Stomach smooth muscle (tissue), 2 donors: ENCODE results near the gene SRSF1.
"Not testable (repeated sequence)": the region's sequence is repeated elsewhere in the genome, so short reads cannot be mapped to it uniquely, and the experiment has no call there.

ENCODE experiments used
- H3K27ac ChIP-seq: one replicate; pipeline ENCODE4 v1.7.0; 2013; ENCODE audit warnings: mild to moderate bottlenecking, low read length, inconsistent platforms
- H3K27me3 ChIP-seq, 2 donors: one replicate each; pipeline ENCODE4 v1.7.0; 2013; ENCODE audit warnings: low read length in 2 of 2; ENCODE audit not compliant: insufficient read depth in 2 of 2, control insufficient read depth in 1 of 2
- H3K36me3 ChIP-seq, 2 donors: one replicate each; pipeline ENCODE4 v1.7.0; 2013; ENCODE audit warnings: low read length in 2 of 2; ENCODE audit not compliant: control insufficient read depth in 2 of 2, insufficient read depth in 2 of 2
- H3K4me1 ChIP-seq: one replicate; pipeline ENCODE4 v1.7.0; 2013; ENCODE audit warnings: low read length; ENCODE audit not compliant: control insufficient read depth, insufficient read depth
- H3K4me3 ChIP-seq, 2 donors: one replicate each; pipeline ENCODE4 v1.7.0; 2013; ENCODE audit warnings: low read length in 2 of 2
- H3K9ac ChIP-seq, 2 donors: one replicate each; pipeline ENCODE4 v1.7.0; 2013; ENCODE audit warnings: low read length in 2 of 2, mild to moderate bottlenecking in 1 of 2
- H3K9me3 ChIP-seq, 2 donors: one replicate each; pipeline ENCODE4 v1.7.0; 2013; ENCODE audit warnings: low read length in 2 of 2; ENCODE audit not compliant: control insufficient read depth in 2 of 2
- donor health status: healthy.
- donor health status: Pancreatic carcinoma.

SRSF1 gene

DNA sequence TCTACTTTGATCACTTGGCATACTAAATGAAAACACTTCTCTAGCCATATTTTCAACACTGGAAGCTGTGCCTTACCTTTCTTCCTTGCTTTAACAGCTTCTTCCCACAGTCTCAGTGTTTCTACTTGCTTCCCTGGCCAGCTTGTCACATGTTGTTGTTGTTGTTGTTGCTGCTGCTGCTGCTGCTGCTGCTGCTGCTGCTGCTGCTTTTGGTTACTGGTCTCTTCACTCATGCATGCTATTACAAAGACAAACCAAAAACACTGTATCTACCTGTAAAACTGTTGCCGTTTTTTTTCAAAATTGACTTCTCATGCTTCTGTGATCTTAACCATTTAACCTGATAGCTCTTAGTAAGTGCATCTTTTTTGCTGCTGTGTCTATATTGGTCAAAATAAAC is 28.0 kb downstream of the SRSF1 start:
- Histone ChIP-seq H3K36me3 (peaks cover 32 to 64% of the 10 kb centered on the region in 2 donors), H3K27ac (no peak overlapping the region), H3K4me3 (no peak overlapping the region), H3K4me1 (peaks cover 38% of the 10 kb centered on the region), H3K9me3 (no peaks in the 10 kb centered on the region), H3K27me3 (no peaks in the 10 kb centered on the region), H3K9ac (no peak overlapping the region)

DNA sequence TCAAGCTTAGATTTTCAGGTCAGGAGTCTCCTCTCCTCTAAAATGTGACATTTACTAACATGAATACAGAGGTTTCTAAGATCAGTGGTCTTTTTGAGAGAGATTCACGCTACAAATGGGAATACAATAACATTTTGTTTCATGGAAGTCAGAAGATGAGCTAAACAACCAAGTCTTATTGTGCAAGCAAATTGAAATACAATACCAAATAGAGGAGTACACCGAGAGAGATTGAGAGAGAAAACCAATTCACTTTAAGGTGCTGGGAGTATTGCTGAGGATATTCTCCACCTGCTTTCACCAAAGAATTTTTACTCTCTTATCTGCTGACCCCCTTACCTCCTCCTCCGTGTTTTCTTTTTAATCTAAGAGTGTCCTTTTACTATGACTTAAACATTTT is 30.5 kb downstream of the SRSF1 start:
- Histone ChIP-seq H3K9me3 (no peaks in the 10 kb centered on the region), H3K9ac (no peak overlapping the region), H3K27ac (no peak overlapping the region), H3K36me3 (peaks cover 29 to 73% of the 10 kb centered on the region in 2 donors), H3K4me1 (peaks cover 18% of the 10 kb centered on the region), H3K4me3 (no peak overlapping the region), H3K27me3 (no peaks in the 10 kb centered on the region)

DNA sequence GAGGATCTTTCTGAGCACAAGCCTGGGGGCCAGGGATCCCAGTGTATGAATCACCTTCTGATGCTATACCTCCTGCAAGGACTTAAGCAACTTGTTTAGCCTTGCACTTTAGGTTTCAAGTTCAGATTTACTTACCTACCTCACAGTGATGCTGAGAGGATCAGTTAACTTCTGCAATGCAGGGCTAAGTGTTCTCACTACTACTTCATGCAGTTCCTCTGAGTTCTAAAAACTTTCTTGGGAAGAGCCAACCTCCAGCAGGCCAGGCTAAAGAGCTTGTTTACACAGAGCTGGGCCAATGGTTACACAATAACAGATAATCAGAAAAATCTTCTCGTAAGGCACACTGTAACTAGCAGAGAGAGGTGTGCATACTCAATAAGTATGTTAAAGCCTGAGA is 32.0 kb downstream of the SRSF1 start:
- peak overlapping the region in 1 of 2 donors; percentile 29 for H3K4me3 ChIP-seq
- peaks cover 17% of the 10 kb centered on the region for H3K4me1 ChIP-seq
- no peaks in the 10 kb centered on the region for H3K9me3 ChIP-seq
- H3K27me3 ChIP-seq, result no peaks in the 10 kb centered on the region
- no peak overlapping the region for H3K9ac ChIP-seq
- no peak overlapping the region for H3K27ac ChIP-seq
- peaks cover 32 to 65% of the 10 kb centered on the region in 2 donors for H3K36me3 ChIP-seq

DNA sequence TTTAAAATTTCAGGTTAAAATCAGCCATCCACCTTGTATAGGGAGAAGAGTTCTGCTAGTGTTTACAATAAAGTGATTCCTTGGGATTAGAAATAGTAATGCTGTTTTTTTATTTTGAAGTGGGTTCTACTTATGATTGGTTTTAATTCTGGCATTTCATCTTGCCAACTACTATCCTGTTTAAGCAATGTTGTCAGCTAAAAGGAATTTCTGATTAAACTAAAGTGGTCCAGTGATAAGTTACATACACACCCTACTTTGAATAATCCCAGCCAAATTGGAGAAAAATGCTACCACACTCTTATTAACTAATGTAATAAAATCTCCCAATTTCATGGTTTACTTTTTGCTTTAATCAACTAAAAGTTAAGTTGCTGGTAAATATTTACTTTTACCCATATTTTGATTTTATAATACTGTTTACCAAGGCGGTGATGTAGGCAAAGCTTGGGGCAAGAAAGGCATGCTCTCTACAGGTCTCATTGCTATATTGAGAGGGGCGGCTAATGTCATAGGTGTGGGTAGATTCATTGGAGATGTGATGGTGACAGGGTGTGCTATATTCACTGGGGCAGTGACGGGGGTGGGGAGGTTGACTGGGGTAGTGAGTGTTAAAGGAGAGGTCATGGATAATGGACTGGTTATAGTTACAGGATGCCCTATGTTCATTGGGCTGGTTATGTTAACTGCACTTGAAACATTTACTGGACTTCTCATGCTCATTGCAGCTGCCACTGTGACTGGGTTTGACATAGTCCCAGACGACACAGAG is 32.8 kb downstream of the SRSF1 start:
- H3K36me3 ChIP-seq, result peaks cover 30 to 58% of the 10 kb centered on the region in 2 donors
- H3K9me3 ChIP-seq, H3K4me3 ChIP-seq, H3K9ac ChIP-seq, H3K27ac ChIP-seq, H3K27me3 ChIP-seq: not testable (repeated sequence)
- peaks cover 17% of the 10 kb centered on the region for H3K4me1 ChIP-seq

DNA sequence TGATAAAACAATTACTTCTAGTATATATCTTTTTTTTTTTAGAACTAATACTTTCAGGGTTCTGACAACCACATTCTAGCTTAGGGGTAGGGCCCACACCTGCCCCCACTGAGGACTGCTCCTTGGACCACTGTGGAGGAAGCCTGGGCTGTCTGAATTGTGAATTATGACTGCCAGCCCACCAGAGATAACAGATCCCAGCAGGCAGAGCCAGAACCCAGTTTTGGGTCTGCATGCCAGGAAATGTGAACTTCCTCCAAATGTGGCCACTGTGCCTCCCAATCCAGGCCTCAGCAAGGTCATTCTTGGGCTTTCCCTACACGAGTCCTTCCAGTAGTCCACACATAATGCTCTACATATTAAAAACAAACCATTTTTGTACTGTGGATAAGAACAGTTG is 34.9 kb downstream of the SRSF1 start:
- H3K36me3 ChIP-seq, result peaks cover 27 to 42% of the 10 kb centered on the region in 2 donors
- H3K4me3 ChIP-seq, result no peak overlapping the region
- no peak overlapping the region for H3K27ac ChIP-seq
- H3K27me3 ChIP-seq, result no peaks in the 10 kb centered on the region
- no peak overlapping the region for H3K9ac ChIP-seq
- no peaks in the 10 kb centered on the region for H3K9me3 ChIP-seq
- peaks cover 14% of the 10 kb centered on the region for H3K4me1 ChIP-seq

DNA sequence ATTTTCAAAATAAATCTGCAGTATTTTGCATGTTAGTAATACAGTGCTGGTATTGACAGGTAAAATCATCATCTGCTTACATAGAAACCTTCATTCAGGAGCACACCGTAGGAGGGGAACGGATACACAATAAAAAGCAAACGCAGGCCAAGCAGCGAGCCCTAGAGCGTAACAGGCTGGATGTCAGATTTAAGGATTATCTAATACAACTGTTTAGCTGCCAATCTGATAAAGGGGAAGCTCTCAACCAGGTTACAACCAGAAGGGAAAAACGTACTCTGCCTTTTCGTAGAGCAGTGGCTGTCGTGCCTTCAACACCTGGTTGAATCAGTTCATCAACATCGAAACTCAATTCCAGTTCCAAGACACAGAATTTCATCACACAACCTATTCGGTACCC is 35.5 kb downstream of the SRSF1 start:
- Histone ChIP-seq H3K4me1 (peaks cover 14% of the 10 kb centered on the region), H3K36me3 (peaks cover 23 to 37% of the 10 kb centered on the region in 2 donors), H3K9ac (no peak overlapping the region), H3K27ac (no peak overlapping the region), H3K9me3 (no peaks in the 10 kb centered on the region), H3K4me3 (no peak overlapping the region), H3K27me3 (no peaks in the 10 kb centered on the region)

DNA sequence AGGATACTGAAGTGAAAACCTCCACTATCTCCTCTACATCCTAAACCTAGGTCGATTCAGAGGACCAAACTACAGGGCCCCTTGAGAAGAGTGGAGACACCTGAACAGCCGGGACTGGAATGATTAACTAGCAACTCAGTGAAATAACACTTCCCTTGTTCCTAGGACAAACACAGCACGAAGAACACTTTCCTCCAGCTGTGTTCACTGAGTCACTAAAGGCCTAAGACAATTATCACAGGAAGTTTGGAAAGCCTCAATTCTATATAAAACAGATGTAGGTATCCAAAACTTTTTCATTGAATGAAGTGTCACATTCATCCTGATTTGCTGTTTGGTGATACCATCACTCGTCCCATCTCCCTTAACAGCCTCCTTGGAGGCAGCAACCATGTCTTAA is 36.3 kb downstream of the SRSF1 start:
- H3K4me3 ChIP-seq, result no peak overlapping the region
- H3K9ac ChIP-seq, result no peak overlapping the region
- no peaks in the 10 kb centered on the region for H3K9me3 ChIP-seq
- H3K4me1 ChIP-seq, result peaks cover 12% of the 10 kb centered on the region
- H3K27ac ChIP-seq, result no peak overlapping the region
- peaks cover 20 to 28% of the 10 kb centered on the region in 2 donors for H3K36me3 ChIP-seq
- H3K27me3 ChIP-seq, result no peaks in the 10 kb centered on the region

DNA sequence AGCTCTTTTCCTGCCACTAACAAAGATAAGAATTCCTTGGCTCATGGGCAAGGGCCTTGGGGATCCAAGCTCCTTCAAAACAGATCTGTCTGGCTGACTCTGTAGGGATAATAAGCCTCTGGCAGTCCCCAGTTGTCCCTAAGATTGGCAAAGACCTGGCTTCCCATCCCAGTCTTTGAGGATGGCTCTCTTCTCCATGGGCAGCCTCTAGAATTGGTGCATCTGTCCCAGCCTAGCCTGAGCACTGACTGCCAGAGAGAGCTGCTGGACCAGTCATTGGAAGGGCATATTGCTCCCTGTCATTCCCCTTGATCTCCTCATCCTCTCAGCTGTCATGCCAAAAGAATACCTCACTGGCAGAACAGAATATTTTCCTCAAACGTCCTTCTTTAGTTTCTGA is 38.6 kb downstream of the SRSF1 start:
- Histone ChIP-seq H3K4me3 (no peak overlapping the region), H3K27me3 (no peaks in the 10 kb centered on the region), H3K27ac (no peak overlapping the region), H3K9ac (no peak overlapping the region), H3K36me3 (peaks cover 8 to 13% of the 10 kb centered on the region in 2 donors), H3K4me1 (no peaks in the 10 kb centered on the region), H3K9me3 (no peaks in the 10 kb centered on the region)

DNA sequence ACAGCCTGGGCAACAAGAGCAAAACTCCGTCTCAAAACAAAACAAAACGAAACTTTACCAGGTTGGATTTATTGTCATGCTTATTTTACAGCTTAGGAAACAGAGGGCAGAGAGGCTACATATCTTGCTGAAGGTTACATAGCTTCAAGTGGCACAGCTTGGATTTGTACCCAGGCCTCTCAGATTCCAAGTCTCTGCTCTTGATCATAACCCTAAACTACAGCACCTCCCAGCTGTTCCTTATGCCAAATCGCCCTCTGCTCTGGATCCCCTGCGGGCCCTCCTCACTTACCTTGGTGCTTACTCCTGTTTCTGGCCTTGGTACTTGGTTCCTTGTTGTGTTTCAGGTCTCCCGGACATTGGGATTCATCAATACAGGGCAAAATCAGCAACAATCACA is 40.2 kb downstream of the SRSF1 start:
- H3K36me3 ChIP-seq, result peaks cover 4 to 5% of the 10 kb centered on the region in 2 donors
- no peak overlapping the region for H3K4me3 ChIP-seq
- H3K9me3 ChIP-seq, result no peaks in the 10 kb centered on the region
- H3K27ac ChIP-seq, result no peak overlapping the region
- no peak overlapping the region for H3K9ac ChIP-seq
- H3K27me3 ChIP-seq, result no peaks in the 10 kb centered on the region
- no peaks in the 10 kb centered on the region for H3K4me1 ChIP-seq

DNA sequence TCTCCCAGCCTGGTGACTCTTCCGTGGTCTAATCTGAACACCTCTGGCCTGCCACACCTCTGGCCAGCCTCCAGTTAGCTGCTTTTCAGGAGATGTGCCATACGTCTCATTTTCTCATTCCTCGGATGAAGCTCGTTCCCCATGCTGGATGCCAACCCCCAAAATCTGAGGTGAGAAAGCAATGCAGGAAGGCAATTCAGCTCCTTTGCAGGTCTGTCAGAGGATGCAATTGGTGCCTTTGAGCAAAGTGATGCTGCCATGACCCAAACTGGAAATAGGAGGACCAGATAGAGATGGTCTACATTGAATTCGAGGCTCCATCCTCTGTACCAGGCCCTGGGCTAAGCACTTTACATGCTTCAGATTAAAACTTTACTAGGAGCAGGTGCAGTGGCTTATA is 40.8 kb downstream of the SRSF1 start:
- H3K9ac ChIP-seq, result no peak overlapping the region
- H3K4me3 ChIP-seq, result no peak overlapping the region
- no peak overlapping the region for H3K27ac ChIP-seq
- peaks cover 0 to 4% of the 10 kb centered on the region in 2 donors for H3K36me3 ChIP-seq
- no peaks in the 10 kb centered on the region for H3K27me3 ChIP-seq
- H3K9me3 ChIP-seq, result no peaks in the 10 kb centered on the region
- no peaks in the 10 kb centered on the region for H3K4me1 ChIP-seq

DNA sequence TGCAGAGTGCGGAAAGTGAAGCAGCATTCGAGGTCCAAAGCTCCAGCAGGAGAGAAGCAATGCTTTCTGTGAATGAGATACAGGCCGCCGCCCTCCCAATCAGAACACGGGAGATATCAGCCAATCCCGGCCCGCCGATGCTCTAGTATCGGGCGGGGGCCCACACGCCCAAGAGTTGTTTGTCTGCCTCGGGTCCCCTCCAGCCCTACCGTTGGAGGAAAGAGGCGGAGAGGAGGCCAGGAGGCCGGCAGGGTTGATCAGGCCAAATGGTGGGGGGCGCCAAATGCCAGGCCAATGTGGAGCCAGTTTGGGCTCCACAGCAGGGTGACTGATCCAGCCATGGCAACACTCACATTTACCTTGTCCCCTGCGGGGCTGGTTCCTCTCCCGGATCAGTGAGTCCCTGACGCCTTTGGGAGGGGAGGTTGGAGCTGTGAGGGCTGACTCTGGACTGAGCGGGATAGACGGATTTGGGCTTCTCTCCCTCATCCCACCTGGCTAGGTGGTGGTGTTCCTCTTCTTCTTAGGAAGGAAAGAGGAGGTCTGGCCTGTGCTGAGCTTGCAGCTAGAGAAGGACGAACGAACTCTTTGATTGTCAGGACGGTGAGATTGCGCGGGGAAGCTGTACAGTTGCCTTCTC is 41.4 kb downstream of the SRSF1 start:
- Histone ChIP-seq H3K9me3 (no peaks in the 10 kb centered on the region), H3K4me3 (no peak overlapping the region), H3K36me3 (no peaks in the 10 kb centered on the region), H3K4me1 (no peaks in the 10 kb centered on the region), H3K27ac (no peak overlapping the region), H3K9ac (no peak overlapping the region), H3K27me3 (no peaks in the 10 kb centered on the region)
